ENCODE results near the gene SESN1.

Gene SESN1

DNA sequence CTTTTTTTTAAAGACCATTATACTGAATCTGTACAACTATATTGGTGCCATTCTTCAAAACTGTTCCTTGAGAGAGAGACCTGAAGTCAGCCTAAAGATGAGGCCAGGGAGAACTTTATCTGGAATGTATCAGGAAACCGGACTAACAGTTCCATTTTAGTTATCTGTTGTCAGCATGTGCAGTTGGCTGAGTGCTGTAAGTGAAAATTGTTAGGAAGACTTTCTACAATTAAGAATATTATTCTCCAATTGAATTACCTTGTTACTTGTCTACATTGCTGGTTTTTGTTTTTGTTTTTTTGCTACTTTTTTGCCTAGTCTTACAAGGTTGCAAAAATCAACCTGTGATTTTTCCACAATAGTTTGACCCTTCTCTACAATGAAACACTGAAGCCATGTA, 8.1 kb upstream of the SESN1 start:
- no peak overlapping the region for H3K27ac ChIP-seq
- no peaks in the 10 kb centered on the region for H4K20me1 ChIP-seq
- H3K9me3 ChIP-seq (replicated peaks in 1 of 11), result no peaks in the 10 kb centered on the region
- H3K36me3 ChIP-seq, result peaks cover 7 to 35% (median 21%) of the 10 kb centered on the region in 11 experiments; a peak in 18 of 22 replicates
- H3K27me3 ChIP-seq, result no peaks in the 10 kb centered on the region
- no peak overlapping the region for H3K4me2 ChIP-seq
- H3K9ac ChIP-seq, result no peak overlapping the region
- TF ChIP-seq Cebpa-rat (IDR thresholded peaks at IDR 0.05), result no peak
- no peak overlapping the region for H3K4me3 ChIP-seq
- no peaks in the 10 kb centered on the region for H3K4me1 ChIP-seq

DNA sequence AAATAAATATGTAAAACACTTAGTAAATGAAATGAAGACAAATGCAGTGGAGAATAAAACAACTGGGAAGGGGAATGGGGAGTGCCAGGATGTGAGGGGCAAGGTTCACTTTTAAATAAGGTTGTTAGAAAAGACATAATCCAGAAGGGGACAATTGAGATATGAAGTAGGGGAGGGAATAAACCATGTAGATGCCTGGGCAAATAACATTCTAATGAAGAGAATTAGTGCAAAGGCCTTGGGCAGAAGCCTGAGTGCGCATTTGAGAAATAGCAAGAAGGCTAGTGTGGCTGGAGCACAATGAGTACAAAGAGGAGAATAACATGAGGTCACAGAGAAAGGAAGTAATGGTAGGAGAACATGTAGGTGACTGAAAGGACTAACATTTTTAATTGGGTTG, 3.0 kb upstream of the SESN1 start:
- H3K4me2 ChIP-seq, result no peak overlapping the region
- H3K9ac ChIP-seq, result no peak overlapping the region
- TF ChIP-seq Cebpa-rat (IDR thresholded peaks at IDR 0.05), result no peak
- H3K9me3 ChIP-seq (replicated peaks in 1 of 11), result no peaks in the 10 kb centered on the region
- no peaks in the 10 kb centered on the region for H3K27me3 ChIP-seq
- H3K27ac ChIP-seq, result no peak overlapping the region
- peaks cover 8 to 25% (median 19%) of the 10 kb centered on the region in 10 experiments for H3K4me1 ChIP-seq
- peaks cover 0 to 14% (median 8%) of the 10 kb centered on the region in 11 experiments; a peak in 9 of 22 replicates for H4K20me1 ChIP-seq
- H3K4me3 ChIP-seq, result no peak overlapping the region
- H3K36me3 ChIP-seq, result peaks cover 7 to 32% (median 19%) of the 10 kb centered on the region in 11 experiments; a peak in 18 of 22 replicates

DNA sequence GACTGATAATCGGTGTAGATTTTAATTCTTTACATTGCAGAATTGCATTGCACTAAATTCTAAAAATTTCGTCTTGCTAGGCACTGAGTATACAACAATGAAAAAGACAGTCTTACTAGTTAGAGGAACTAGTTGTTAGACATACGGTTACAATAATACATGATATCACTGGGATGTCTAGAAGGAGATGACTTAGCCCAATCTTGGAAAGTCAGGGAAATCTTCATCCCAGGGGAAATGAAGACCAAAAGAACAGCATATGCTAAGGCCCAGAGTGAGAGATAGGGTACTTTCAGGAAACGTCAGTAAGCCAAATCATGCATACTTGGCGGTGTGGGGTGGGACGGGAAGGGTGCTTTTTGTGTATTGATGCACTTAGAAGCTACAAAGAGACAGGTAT, 1.6 kb upstream of the SESN1 start:
- peaks cover 0 to 23% (median 9%) of the 10 kb centered on the region in 11 experiments; a peak in 9 of 22 replicates for H4K20me1 ChIP-seq
- H3K9ac ChIP-seq, result peak overlapping the region; percentile 85 to 98 (median 92)
- H3K9me3 ChIP-seq (replicated peaks in 1 of 11), result no peaks in the 10 kb centered on the region
- no peak for TF ChIP-seq Cebpa-rat (IDR thresholded peaks at IDR 0.05)
- peaks cover 16 to 39% (median 32%) of the 10 kb centered on the region in 10 experiments for H3K4me1 ChIP-seq
- peak overlapping the region; percentile 63 to 87 (median 77) for H3K4me3 ChIP-seq
- H3K36me3 ChIP-seq, result peaks cover 0 to 19% (median 10%) of the 10 kb centered on the region in 11 experiments; a peak in 15 of 22 replicates
- H3K4me2 ChIP-seq, result peak overlapping the region; percentile 73 to 94 (median 87)
- peak overlapping the region in 9 of 11 experiments; percentile 90 to 98 (median 93); a peak in 14 of 22 replicates for H3K27ac ChIP-seq
- no peaks in the 10 kb centered on the region for H3K27me3 ChIP-seq

DNA sequence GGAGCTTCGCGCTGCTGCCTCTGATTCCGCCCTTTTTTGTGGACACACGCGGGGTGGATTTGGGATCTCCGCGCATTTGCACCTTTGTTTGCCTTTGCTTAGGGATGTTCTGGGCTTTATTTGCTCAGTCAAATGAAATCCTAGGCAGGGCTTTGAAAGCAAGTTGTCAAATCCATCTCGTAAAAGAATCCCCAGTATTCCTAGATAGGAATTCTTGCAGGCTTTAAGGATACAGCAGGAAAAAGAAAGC, 1.1 kb upstream of the SESN1 start:
- Histone ChIP-seq H3K4me2 (peak overlapping the region; percentile 73 to 94 (median 87)), H3K4me1 (peaks cover 16 to 40% (median 32%) of the 10 kb centered on the region in 10 experiments), H4K20me1 (peaks cover 0 to 23% (median 9%) of the 10 kb centered on the region in 11 experiments; a peak in 9 of 22 replicates), H3K36me3 (peaks cover 0 to 15% (median 5%) of the 10 kb centered on the region in 11 experiments; a peak in 13 of 22 replicates), H3K27ac (peak overlapping the region; percentile 90 to 98 (median 94)), H3K27me3 (no peaks in the 10 kb centered on the region), H3K4me3 (peak overlapping the region; percentile 63 to 87 (median 77)), H3K9ac (peak overlapping the region; percentile 85 to 98 (median 92)), H3K9me3 (replicated peaks in 1 of 11) (no peaks in the 10 kb centered on the region)
- no peak for TF ChIP-seq Cebpa-rat (IDR thresholded peaks at IDR 0.05)

DNA sequence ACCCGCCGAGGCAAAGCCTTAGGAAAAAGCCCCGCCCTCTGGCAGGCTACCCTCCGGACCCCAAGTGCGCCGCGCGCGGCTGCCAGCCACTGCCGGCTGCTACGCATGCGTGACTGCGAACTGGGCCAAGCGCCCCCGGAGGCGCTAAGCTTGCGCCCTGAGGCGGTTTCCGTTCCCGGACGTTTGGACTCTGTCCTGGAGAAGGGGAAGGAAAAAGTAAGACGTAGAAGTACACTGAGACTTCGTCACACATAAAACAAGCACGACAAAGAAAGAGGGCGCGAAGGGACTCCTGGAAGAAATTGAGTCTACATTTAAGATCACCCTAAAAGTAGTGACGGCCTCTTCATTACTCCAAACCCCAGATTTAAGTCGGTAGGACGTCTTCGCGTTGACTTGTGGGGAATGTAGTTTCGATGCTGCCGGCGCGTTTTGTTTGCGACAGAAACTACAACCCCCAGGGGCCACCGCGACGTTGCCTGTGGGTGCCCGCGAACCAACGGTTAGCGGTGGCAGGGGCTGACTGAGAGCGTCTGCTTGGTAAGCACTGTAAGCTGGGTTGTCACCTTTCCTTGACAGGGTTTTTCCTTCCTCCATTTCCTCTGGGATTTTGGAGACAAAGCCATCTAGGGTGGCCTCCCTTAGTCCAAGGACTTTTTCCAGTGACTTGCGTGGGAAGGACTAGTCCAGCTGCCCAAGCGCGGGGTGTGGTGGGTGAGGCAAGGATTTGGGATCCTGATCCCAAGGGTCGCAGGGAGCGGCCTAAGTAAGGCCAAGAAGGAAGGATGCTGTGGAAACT, 589 bp upstream of the SESN1 start, which contains the start of gene CEP57L1:
Gene CEP57L1 (plus strand): TSS at position 472 of the 799 bp plus-strand sequence. CDS start 49,715 bp downstream, outside the sequence.
- Histone ChIP-seq H3K27me3 (no peaks in the 10 kb centered on the region), H3K4me1 (peaks cover 16 to 40% (median 33%) of the 10 kb centered on the region in 10 experiments), H3K4me2 (peak within 1 kb of the TSS; percentile 73 to 94 (median 87)), H3K27ac (peak within 1 kb of the TSS; percentile 90 to 98 (median 94)), H3K4me3 (peak within 1 kb of the TSS; percentile 63 to 87 (median 77)), H3K36me3 (peaks cover 0 to 12% (median 3%) of the 10 kb centered on the region in 11 experiments; a peak in 8 of 22 replicates), H3K9me3 (replicated peaks in 1 of 11) (no peaks in the 10 kb centered on the region), H4K20me1 (peaks cover 0 to 23% (median 9%) of the 10 kb centered on the region in 11 experiments; a peak in 9 of 22 replicates), H3K9ac (peak within 1 kb of the TSS; percentile 85 to 98 (median 92))
- no peak for TF ChIP-seq Cebpa-rat (IDR thresholded peaks at IDR 0.05)

DNA sequence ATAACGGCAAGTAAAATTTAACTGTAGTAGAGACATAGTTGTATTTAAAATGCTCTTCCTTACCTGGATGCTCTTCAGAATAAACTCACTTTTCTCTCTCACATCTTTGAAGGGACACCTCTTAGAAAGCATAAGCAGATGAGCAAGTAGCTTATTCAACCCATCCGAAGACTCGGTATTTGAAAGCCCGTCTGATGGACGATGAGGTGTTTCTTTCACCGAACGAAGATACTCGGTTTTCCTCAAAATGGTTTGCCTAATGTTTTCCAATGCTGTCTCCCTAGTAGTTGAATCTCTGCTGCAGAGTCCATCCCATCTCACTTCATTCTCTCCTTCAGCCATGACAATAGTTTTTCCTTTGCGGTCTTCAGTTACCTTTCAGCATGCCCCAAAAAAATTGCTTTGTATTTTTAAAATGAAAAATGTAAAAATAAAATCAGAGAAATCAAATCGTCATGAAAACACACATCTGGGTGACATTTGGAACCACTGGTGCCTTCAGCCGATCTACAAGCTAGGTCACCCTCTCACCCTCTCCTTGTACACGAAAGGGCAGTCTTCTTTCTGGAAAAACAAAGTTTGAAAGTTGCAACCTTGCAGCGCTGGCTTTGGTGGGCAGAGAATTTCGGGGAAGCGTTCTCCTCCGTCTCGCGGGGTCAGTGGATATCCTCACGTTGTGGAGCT, 772 bp downstream of the SESN1 start:
- H4K20me1 ChIP-seq, result peaks cover 0 to 23% (median 9%) of the 10 kb centered on the region in 11 experiments; a peak in 9 of 22 replicates
- peak overlapping the region; percentile 63 to 87 (median 77) for H3K4me3 ChIP-seq
- no peaks in the 10 kb centered on the region for H3K27me3 ChIP-seq
- H3K4me2 ChIP-seq, result peak overlapping the region; percentile 70 to 94 (median 87)
- H3K36me3 ChIP-seq, result peaks cover 0 to 4% (median 0%) of the 10 kb centered on the region in 11 experiments; a peak in 2 of 22 replicates
- TF ChIP-seq Cebpa-rat (IDR thresholded peaks at IDR 0.05), result no peak
- peak overlapping the region; percentile 85 to 98 (median 92) for H3K9ac ChIP-seq
- peaks cover 16 to 40% (median 34%) of the 10 kb centered on the region in 10 experiments for H3K4me1 ChIP-seq
- no peaks in the 10 kb centered on the region for H3K9me3 ChIP-seq (replicated peaks in 1 of 11)
- peak overlapping the region; percentile 21 to 98 (median 93); a peak in 21 of 22 replicates for H3K27ac ChIP-seq

DNA sequence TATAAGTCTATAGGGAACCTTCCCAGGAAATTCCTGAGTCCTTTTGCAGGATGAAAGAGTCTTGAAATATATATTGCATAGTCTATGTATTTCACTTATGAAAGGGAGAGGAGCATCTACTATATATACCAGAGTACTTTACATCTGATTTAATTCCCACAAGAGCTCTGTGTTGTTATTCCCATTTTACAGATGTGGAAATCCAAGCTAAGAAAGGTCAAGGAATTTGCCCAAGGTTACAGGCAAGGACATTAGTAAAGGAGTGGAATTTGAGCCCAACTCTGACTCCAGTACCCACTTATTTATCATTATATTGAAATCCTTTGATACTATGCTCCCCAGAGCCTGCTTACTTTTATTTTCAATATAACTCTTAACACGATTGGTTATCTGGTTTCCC, 2.6 kb downstream of the SESN1 start:
- H3K4me3 ChIP-seq, result peak overlapping the region; percentile 63 to 87 (median 77); a peak in 18 of 20 replicates
- peaks cover 16 to 50% (median 36%) of the 10 kb centered on the region in 10 experiments for H3K4me1 ChIP-seq
- peak overlapping the region in 2 of 11 experiments; percentile 2 to 15; a peak in 2 of 22 replicates for H3K27ac ChIP-seq
- H3K4me2 ChIP-seq, result peak overlapping the region; percentile 70 to 94 (median 87)
- H3K27me3 ChIP-seq, result no peaks in the 10 kb centered on the region
- H3K36me3 ChIP-seq, result peaks cover 0 to 5% (median 0%) of the 10 kb centered on the region in 11 experiments; a peak in 1 of 22 replicates
- peak overlapping the region in 7 of 11 experiments; percentile 7 to 98 (median 95); a peak in 9 of 22 replicates for H3K9ac ChIP-seq
- TF ChIP-seq Cebpa-rat (IDR thresholded peaks at IDR 0.05), result no peak
- no peaks in the 10 kb centered on the region for H3K9me3 ChIP-seq (replicated peaks in 1 of 11)
- peaks cover 0 to 23% (median 9%) of the 10 kb centered on the region in 11 experiments; a peak in 9 of 22 replicates for H4K20me1 ChIP-seq

DNA sequence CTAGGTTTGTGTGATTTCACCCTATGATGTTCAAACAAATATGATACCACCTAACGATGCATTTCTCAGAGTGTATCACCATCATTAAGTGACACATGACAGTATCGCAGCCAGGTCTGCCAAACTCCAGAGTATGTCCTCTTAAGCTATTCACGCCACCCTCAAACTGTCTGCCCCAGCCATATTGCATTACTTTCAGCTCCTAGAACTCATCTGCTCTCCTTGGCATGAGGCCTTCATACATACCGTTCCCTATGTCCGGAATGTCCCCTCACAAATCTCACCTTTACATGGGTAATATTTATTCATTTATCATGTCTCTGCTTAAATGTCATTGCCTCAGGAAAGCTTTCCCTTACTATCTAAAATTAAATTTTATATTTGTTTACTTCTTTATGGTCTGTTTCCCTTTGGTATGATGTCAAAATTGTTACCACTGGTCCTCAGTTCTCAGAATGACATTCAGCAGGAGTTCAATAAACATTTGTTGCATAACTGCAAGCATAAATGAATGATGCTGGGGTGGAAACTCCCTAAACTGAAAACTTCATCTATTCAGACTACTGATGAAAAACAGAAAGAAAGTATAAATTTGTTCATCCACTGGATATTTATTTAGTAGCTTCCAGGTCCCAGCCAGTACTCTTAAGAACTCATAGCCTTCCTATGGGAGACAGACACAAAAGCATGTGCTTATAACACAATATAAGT, 3.2 kb downstream of the SESN1 start:
- Histone ChIP-seq H3K27me3 (no peaks in the 10 kb centered on the region), H3K36me3 (peaks cover 0 to 5% (median 0%) of the 10 kb centered on the region in 11 experiments; a peak in 1 of 22 replicates), H3K9ac (peak overlapping the region in 2 of 11 experiments; percentile 95; a peak in 1 of 22 replicates), H3K27ac (no peak overlapping the region), H3K9me3 (replicated peaks in 1 of 11) (no peaks in the 10 kb centered on the region), H3K4me3 (peak overlapping the region in 6 of 10 experiments; percentile 74 to 87 (median 78); a peak in 11 of 20 replicates), H3K4me1 (peaks cover 11 to 45% (median 30%) of the 10 kb centered on the region in 10 experiments), H4K20me1 (peaks cover 0 to 23% (median 9%) of the 10 kb centered on the region in 11 experiments; a peak in 9 of 22 replicates), H3K4me2 (peak overlapping the region; percentile 70 to 94 (median 87))
- TF ChIP-seq Cebpa-rat (IDR thresholded peaks at IDR 0.05), result no peak
